GM21528 (cell line): ENCODE data around the gene SLC38A3.

Source experiments
- ATAC-seq: cut with Tn5 transposase; IDR thresholded peaks from one replicate; pipeline ENCODE4 v1.9.1; 2021; ENCODE audit warnings: mild to moderate bottlenecking, moderate library complexity; ENCODE audit not compliant: unreplicated experiment, low FRiP score

The SLC38A3 gene

GRCh38 chr3:50190936-50191660, 14.0 kb upstream of the SLC38A3 start, which contains the start of gene GNAT1:
GNAT1 (plus strand) TSS chr3:50191610; CDS start chr3:50191726, 116 bp downstream.
- ATAC-seq = no peak

DNA sequence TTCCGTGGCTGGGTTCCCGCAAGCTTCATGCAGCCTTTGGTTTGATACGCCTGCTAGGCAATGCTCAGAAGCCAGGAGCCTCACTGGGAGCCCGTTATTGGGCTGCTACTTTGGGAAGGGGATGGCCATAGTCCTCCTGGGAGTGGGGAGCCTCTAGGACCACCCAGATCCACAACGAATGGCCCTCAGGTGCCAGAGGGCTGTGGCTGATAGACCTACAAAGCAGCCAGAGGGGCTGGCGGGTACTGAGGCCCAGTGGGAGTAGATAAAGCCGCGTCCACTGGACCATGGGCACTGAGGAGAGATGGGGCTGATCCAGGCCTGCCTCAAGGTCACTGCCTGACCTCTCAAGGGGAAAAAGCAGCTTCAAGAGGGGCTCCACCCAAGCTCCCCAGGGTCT, 12.9 kb upstream of the SLC38A3 start:
- ATAC-seq = no peak

DNA sequence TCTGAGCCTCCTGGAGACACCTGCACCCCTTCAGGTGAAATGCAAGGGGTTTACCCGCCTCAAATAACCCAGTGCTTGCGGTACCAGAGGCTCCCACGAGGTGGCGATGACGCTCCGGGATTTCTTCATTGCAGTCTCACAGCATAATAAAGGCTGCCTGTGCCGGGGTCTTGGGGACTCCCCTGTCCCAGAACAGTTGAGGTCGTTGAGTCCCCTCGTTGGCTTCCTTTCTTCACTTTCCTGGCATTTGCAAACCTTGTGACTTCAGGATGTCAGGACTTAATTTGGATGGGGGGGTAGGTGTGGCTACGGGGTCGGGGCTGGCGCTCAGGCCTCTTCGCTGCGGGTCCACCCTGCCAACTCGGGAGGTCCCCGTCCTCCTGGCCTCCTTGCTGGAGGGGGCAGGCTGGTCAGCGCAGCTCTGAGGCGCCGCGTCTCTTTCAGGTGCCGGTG, 12.4 kb upstream of the SLC38A3 start:
- no peak for ATAC-seq

DNA sequence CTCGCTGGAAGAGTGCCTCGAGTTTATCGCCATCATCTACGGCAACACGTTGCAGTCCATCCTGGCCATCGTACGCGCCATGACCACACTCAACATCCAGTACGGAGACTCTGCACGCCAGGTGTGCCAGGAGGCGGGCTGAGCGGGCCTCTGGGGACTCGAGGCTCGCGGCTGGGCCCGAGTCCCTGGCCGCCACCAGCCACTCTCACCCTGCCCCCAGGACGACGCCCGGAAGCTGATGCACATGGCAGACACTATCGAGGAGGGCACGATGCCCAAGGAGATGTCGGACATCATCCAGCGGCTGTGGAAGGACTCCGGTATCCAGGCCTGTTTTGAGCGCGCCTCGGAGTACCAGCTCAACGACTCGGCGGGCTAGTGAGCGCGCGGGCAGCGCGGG, 11.8 kb upstream of the SLC38A3 start:
- ATAC-seq = no peak

GRCh38 chr3:50193746-50194127, 11.3 kb upstream of the SLC38A3 start:
- no peak for ATAC-seq

- no peak for ATAC-seq
These were observed 10.8 kb upstream of the SLC38A3 start for GRCh38 chr3:50194128-50194902.

GRCh38 chr3:50194903-50195500, 10.1 kb upstream of the SLC38A3 start:
- no peak for ATAC-seq

DNA sequence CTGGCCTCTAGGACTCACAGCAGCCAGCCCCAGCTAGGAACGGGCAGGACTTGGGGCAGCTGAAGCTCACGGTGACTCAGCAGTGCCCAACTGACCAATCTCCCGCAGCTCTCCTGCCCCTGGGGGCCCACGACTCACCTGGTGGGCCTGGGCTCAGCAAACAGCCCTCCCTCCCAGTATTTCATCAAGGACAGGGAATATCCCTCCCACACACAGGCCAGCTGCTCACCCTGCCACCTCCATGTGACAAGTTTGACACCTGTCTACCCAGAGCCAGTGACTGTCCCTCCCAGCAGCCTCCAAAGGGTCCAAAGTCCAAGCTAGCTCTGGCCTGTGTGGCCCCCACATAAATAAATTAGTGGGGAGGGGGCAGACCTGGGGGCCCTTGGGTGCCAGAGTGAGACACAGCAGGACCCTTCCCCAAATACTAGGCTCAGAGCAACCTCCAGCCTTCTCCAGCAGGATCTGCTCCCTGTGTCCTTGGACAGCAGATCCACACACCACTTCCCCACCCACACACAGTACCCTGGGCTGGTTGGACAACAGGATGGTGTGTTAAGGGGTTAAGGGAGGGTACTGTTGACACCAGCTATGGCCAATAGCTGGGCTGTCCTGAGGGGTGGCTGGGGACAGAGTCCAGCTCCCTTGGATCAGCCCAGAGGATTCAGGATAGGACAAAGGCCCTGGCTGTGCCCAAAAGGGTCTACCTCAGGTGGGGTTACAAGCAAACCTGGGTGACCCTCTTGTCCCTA, 9.4 kb upstream of the SLC38A3 start:
- ATAC-seq = no peak

GRCh38 chr3:50196253-50196801, 8.7 kb upstream of the SLC38A3 start:
- no peak for ATAC-seq

DNA sequence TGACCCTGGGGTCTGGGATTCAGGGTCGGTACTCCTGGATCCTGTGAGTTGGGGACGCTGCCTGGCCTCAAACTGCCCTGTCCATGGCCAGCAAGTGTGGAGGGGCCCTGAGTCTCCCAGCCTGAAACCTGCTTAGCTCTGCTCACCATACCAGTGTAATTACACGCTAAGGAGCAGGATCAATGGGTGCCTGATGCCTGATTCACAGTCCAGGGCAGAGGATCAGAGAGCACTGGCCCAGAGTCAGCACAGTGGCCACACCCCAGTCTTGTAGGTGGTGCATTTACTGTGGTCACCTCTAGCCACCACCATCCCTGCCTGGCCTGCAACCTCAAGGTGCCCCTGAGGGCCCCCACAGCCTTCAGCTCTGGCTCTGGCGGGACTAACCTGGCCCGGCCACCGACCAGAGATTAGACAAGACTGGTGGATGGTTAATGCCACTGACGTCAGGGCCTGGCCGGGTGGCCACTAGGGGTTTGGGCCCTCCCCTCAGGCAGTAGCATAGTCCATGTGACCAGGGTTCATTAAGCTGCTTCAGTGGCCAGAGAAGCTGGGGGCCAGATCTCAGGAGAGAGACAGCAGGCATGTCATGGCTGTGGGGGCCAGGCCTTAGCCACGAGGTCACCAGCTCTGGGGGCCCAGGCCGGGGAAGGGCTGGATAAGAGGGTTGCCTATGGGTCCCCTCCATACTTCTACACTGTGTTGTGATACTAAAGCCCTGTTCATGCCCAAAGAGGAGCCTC, 3.3 kb upstream of the SLC38A3 start:
- ATAC-seq = no peak

- ATAC-seq = no peak
These were observed 2.5 kb upstream of the SLC38A3 start for GRCh38 chr3:50202353-50203112.

GRCh38 chr3:50203113-50203808, 1.8 kb upstream of the SLC38A3 start:
- ATAC-seq = no peak

DNA sequence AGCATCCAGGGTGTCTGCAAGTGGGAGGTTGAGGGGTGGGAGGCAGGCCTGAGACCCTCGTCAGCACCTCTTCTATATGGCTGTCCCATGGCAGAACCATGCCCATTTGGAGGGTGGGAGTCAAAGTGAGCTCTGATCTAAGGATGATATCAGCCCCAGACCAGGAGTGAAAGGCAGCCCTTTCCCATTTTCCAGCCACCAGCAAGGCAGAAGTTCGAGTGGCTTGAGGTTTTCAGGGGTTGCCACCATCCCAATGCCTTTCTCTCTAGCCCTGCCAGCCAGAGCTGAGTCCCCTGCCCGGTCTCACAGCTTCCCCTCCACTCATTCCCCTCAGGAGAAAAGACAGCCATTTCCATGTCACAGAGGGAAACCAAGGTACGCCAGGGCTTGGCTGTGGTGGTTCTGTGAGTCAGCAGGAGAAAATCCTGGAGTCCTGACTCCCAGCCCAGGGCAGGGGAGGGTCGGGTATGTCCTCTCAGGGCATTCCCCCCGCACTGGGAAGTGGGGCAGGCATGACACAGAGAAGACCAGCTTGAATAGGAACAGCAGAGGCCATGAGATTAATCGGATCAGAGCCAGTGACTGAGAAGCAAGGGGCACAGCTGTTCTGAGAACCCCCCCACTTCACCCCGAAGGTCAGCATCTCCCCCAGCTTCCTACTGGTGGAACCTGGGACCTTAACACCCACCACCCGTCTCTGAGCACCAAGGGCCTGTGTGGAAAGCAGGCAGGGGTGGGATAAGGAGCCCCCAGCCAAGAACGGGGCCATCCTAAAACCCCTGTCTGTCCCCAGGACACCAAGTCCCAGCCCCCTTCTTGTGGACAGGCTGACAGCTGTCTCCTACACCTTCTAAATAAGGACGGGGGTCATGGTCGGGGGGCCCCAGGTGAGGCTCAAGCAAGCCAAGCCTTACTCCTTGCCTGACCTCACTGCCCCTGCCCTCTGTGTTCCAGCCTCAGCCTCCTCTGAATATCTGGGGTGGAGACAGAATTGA, 965 bp upstream of the SLC38A3 start:
- ATAC-seq = no peak

DNA sequence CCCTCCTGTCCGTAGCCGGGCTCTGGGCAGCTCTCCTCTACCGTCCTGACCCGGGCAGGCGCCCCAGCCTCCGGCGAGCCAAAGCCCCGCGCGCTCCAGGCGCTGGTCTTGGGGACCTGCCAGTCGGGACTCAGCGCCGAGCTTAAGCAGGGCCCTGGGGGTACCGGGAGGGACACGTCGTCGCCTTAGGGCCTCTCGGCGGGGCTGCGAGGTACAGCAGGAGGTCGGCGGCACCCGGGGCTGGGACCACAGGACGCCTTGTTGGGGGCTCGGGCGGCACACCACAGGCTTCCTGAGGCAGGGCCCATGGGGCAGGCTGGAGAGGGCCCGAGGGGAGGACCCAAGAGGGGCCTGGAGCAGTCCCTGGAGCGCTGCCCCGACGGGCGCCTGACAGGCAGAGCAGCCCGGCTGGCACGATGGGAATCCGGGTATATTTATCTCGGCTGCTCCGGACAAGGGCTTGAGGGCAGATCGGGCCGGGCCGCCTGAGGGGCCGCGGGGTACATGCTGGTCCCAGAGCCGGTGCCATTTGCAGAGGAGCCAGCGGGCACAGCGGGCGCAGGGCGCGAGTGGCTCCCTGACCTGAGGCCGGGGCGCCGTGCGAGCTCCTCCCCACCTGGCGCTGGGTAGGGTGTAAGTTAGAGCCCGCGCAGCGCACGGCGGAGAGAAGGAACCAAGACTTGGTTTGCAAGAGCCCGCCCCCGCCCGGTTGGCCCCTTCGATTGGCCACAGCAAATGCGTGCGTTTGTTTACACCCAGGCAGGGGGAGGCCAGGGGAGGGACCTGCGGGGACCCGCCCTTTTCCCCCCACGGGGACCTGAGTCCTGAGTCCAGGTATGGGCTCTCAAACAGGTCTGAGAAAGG, 574 bp downstream of the SLC38A3 start:
- no peak for ATAC-seq

- ATAC-seq = no peak
These were observed 2.4 kb downstream of the SLC38A3 start for GRCh38 chr3:50207359-50208042.
